EL (cell line): ENCODE measurements around the gene NINJ1.

Experiments
- DNase-seq: peaks from one replicate; pipeline ENCODE4 v3.0.0-alpha.2; 2016

NINJ1 gene

GRCh38 chr9:93099551-93100275 lies 34.3 kb downstream of the NINJ1 start:
- DNase-seq = no peak

GRCh38 chr9:93098236-93098946 lies 35.7 kb downstream of the NINJ1 start:
- DNase-seq = peak; percentile 99

GRCh38 chr9:93097511-93098201 lies 36.4 kb downstream of the NINJ1 start:
- DNase-seq = no peak

GRCh38 chr9:93096811-93097382 lies 37.2 kb downstream of the NINJ1 start:
- no peak for DNase-seq

- peak; percentile 33 for DNase-seq
Observed at GRCh38 chr9:93096131-93096802, 37.8 kb downstream of the NINJ1 start, which contains the start of gene CARD19. TSS of gene CARD19 (plus strand) at chr9:93096217. CDS start at chr9:93096346, 129 bp downstream.

- DNase-seq = peak; percentile 98
Observed at GRCh38 chr9:93095205-93096130, 38.6 kb downstream of the NINJ1 start.

- no peak for DNase-seq
Observed at GRCh38 chr9:93094658-93095204, 39.3 kb downstream of the NINJ1 start.

- DNase-seq = no peak
Observed at GRCh38 chr9:93093877-93094657, 40.0 kb downstream of the NINJ1 start.

- no peak for DNase-seq
Observed at GRCh38 chr9:93093127-93093876, 40.7 kb downstream of the NINJ1 start.

GRCh38 chr9:93092251-93092991 lies 41.6 kb downstream of the NINJ1 start:
- no peak for DNase-seq

- peak; percentile 92 for DNase-seq
Observed at GRCh38 chr9:93091453-93092081, 42.5 kb downstream of the NINJ1 start.

GRCh38 chr9:93091056-93091452 lies 43.0 kb downstream of the NINJ1 start:
- DNase-seq = no peak

- DNase-seq = no peak
Observed at GRCh38 chr9:93090091-93090655, 43.9 kb downstream of the NINJ1 start.

GRCh38 chr9:93089481-93089991 lies 44.5 kb downstream of the NINJ1 start:
- DNase-seq = no peak

GRCh38 chr9:93089024-93089423 lies 45.0 kb downstream of the NINJ1 start:
- no peak for DNase-seq

GRCh38 chr9:93088656-93089015 lies 45.4 kb downstream of the NINJ1 start:
- no peak for DNase-seq

- DNase-seq = no peak
Observed at GRCh38 chr9:93087971-93088655, 45.9 kb downstream of the NINJ1 start.
